GM12878 (cell line): ENCODE measurements around the gene C11orf42. TPM values are rescaled to one million over a fixed set of nuclear protein-coding genes. Genes with fewer than 3 reads are reported as not detected.

Source experiments
- ATAC-seq: fragments of 200-7000 bp; cut with Tn5 transposase; 3 replicates; pipeline ENCODE4 v1.9.1; 2020; ENCODE audit warnings: mild to moderate bottlenecking, moderate library complexity
- BruUV-seq: library from RNA; stranded (reverse); fragments of 400-500 nt; replicated peaks from 2 replicates; lab custom pipeline; 2021; lab: Mats Ljungman, UMichigan
- CTCF ChIA-PET: fragments of 300-600 bp; sonication (Branson Sonifier 250); formaldehyde crosslinking; extraction: SDS; loops from one replicate; lab custom pipeline; 2021; ENCODE audit warnings: inconsistent platforms; lab: Yijun Ruan, JAX
- POLR2A ChIA-PET: fragments of 350-600 bp; formaldehyde crosslinking; extraction: SDS; loops from one replicate; lab custom pipeline; 2021; ENCODE audit warnings: inconsistent platforms; lab: Charles Lee
- RAD21 ChIA-PET: fragments of 300-600 bp; sonication (Branson Sonifier 250); formaldehyde crosslinking; loops from one replicate; lab custom pipeline; 2023; ENCODE audit warnings: antibody characterized with exemption; ENCODE audit not compliant: unreplicated experiment; lab: Charles Lee
- SMC1A ChIA-PET: fragments of 300-600 bp; sonication (Branson Sonifier 250); formaldehyde crosslinking; loops from one replicate; lab custom pipeline; 2023; ENCODE audit not compliant: unreplicated experiment, uncharacterized antibody; lab: Charles Lee
- DNase-seq: peaks from one replicate; pipeline ENCODE4 v3.0.0-alpha.2; 2011; ENCODE audit warnings: low read depth, low spot score
- FAIRE-seq: peaks from 3 replicates; lab custom pipeline; 2011; peaks lifted over from hg19 to GRCh38; lab: Jason Lieb, UNC
- H2AFZ ChIP-seq: 2 replicates; pipeline ENCODE4 v1.6.0; 2011; ENCODE audit warnings: low read depth, low read length, control low read depth; ENCODE audit not compliant: control insufficient read depth
- H3K27ac ChIP-seq: 2 replicates; pipeline ENCODE4 v1.5.1; 2011; ENCODE audit warnings: control low read depth; ENCODE audit not compliant: control insufficient read depth, insufficient read depth
- H3K27me3 ChIP-seq, 2 experiments: replicated peaks in 1 of 2; 2 replicates each; pipeline versions ENCODE4 v1.6.0 to v1.6.1; 2011; ENCODE audit warnings: low read length in 1 of 2; ENCODE audit not compliant: control insufficient read depth in 2 of 2, insufficient read depth in 2 of 2
- H3K36me3 ChIP-seq, 2 experiments: 2 replicates each; pipeline ENCODE4 v1.5.1; 2011; ENCODE audit warnings: low read length in 1 of 2; ENCODE audit not compliant: control insufficient read depth in 2 of 2, insufficient read depth in 2 of 2
- H3K4me1 ChIP-seq: 2 replicates; pipeline ENCODE4 v1.6.1; 2011; ENCODE audit warnings: mild to moderate bottlenecking, low read length, moderate library complexity, mixed read lengths; ENCODE audit not compliant: control insufficient read depth, insufficient read depth
- H3K4me2 ChIP-seq: 2 replicates; pipeline ENCODE4 v1.6.0; 2011; ENCODE audit warnings: control low read depth; ENCODE audit not compliant: control insufficient read depth, insufficient read depth
- H3K4me3 ChIP-seq: fragments of 200-600 bp; sonication (generic); 2 replicates; pipeline ENCODE4 v1.5.1; 2016
- H3K79me2 ChIP-seq: 2 replicates; pipeline ENCODE4 v1.6.0; 2011; ENCODE audit warnings: low read length; ENCODE audit not compliant: control insufficient read depth, insufficient read depth
- H3K9ac ChIP-seq: 2 replicates; pipeline ENCODE4 v1.8.0; 2011; ENCODE audit warnings: low read length, control low read depth, mixed read lengths; ENCODE audit not compliant: control insufficient read depth, insufficient read depth
- H3K9me3 ChIP-seq: replicated peaks from 3 replicates; pipeline ENCODE4 v1.5.1; 2011; ENCODE audit warnings: mild to moderate bottlenecking, low read length; ENCODE audit not compliant: control insufficient read depth, insufficient read depth
- H4K20me1 ChIP-seq: 2 replicates; pipeline ENCODE4 v1.6.0; 2011; ENCODE audit not compliant: control insufficient read depth, insufficient read depth
- CEBPZ ChIP-seq: fragments of 150-350 bp; IDR thresholded peaks from 2 replicates; pipeline ENCODE4 v1.6.1; 2016; ENCODE audit warnings: low read depth, low read length
- DPF2 ChIP-seq: fragments of 450-650 bp; IDR thresholded peaks from 2 replicates; pipeline ENCODE4 v1.6.1; 2017; ENCODE audit warnings: mild to moderate bottlenecking
- MYC ChIP-seq: IDR thresholded peaks from 2 replicates; pipeline ENCODE4 v1.6.1; 2011; ENCODE audit warnings: mild to moderate bottlenecking, low read length, moderate library complexity, inconsistent platforms; ENCODE audit not compliant: insufficient read depth, insufficient replicate concordance, insufficient read length, severe bottlenecking
- PAX8 ChIP-seq: fragments of 450-650 bp; IDR thresholded peaks from 2 replicates; pipeline ENCODE4 v1.6.1; 2017; ENCODE audit warnings: mild to moderate bottlenecking, moderate library complexity
- POLR2AphosphoS2 ChIP-seq: IDR thresholded peaks from 2 replicates; pipeline ENCODE4 v1.6.1; 2011; ENCODE audit warnings: low read depth, mild to moderate bottlenecking, low read length, improper control_type of control experiment, moderate library complexity
- SP1 ChIP-seq: IDR thresholded peaks from one replicate; pipeline ENCODE4 v1.6.1; 2011; ENCODE audit warnings: low read depth, low read length
- STAT1 ChIP-seq: fragments of 450-650 bp; conservative IDR thresholded peaks from 2 replicates; pipeline ENCODE4 v1.6.1; 2014; ENCODE audit warnings: antibody characterized with exemption, mild to moderate bottlenecking
- YBX1 ChIP-seq: fragments of 450-650 bp; IDR thresholded peaks from 2 replicates; pipeline ENCODE4 v1.6.1; 2016; ENCODE audit warnings: antibody characterized with exemption
- ZNF24 ChIP-seq: fragments of 450-650 bp; IDR thresholded peaks from 2 replicates; pipeline ENCODE4 v1.6.1; 2017; ENCODE audit warnings: antibody characterized with exemption, mild to moderate bottlenecking
- ZNF687 ChIP-seq: fragments of 450-650 bp; IDR thresholded peaks from 2 replicates; pipeline ENCODE4 v1.6.1; 2017; ENCODE audit warnings: mild to moderate bottlenecking, moderate library complexity
- WGBS: methylation state at CpG from one replicate; pipeline ENCODE4 v1.1.6; 2016; ENCODE audit warnings: low lambda C conversion rate; ENCODE audit not compliant: insufficient replicate concordance, insufficient coverage; ENCODE audit errors: missing lambda C conversion rate; 5-methylcytosine and 5-hydroxymethylcytosine counted together
- in situ Hi-C: fragments of 300-500 bp; cut with MboI; formaldehyde crosslinking; loops from 9 replicates; pipeline ENCODE4 v1.14.3; 2018; ENCODE audit warnings: mixed read lengths
- intact Hi-C: fragments of 100-400 bp; cut with micrococcal nuclease; formaldehyde crosslinking; loops from one replicate; pipeline ENCODE4 v1.14.2; 2022; ENCODE audit not compliant: unreplicated experiment
- polyA plus RNA-seq, 11 experiments: library from polyadenylated mRNA; depleted of rRNA in 4 of 11; unstranded in 6 of 11; stranded (reverse) in 5 of 11; fragments of >200 nt; fragmentation: Nextera tagmentation in 4 of 11; fragmentation: Illumina TruSeq in 1 of 11; extraction: Ambion mirVana in 4 of 11; extraction: Trizol in 1 of 11; gene quantifications; 1 replicate in 1 of 11; 2 replicates in 10 of 11; pipeline versions ENCODE4 v1.2.1 to v1.2.3, GENCODE V29; 2011 to 2016; ENCODE audit warnings: inconsistent platforms in 2 of 11, missing spikeins in 2 of 11, low read depth in 1 of 11
- total RNA-seq, 4 experiments: library from RNA; depleted of rRNA in 3 of 4; stranded (reverse); fragments of >200 nt in 3 of 4; fragmentation: Illumina TruSeq in 1 of 4; extraction: Trizol in 1 of 4; gene quantifications; 2 replicates each; pipeline versions ENCODE4 v1.2.1 to v1.2.3, GENCODE V29; 2013 to 2021

Gene C11orf42
- total and polyA plus RNA-seq, 10 of the 15 experiments (the other 5 are each of a cell fraction or from before 2014, with no cell fraction given) = 0.19 TPM; not detected in 9

DNA sequence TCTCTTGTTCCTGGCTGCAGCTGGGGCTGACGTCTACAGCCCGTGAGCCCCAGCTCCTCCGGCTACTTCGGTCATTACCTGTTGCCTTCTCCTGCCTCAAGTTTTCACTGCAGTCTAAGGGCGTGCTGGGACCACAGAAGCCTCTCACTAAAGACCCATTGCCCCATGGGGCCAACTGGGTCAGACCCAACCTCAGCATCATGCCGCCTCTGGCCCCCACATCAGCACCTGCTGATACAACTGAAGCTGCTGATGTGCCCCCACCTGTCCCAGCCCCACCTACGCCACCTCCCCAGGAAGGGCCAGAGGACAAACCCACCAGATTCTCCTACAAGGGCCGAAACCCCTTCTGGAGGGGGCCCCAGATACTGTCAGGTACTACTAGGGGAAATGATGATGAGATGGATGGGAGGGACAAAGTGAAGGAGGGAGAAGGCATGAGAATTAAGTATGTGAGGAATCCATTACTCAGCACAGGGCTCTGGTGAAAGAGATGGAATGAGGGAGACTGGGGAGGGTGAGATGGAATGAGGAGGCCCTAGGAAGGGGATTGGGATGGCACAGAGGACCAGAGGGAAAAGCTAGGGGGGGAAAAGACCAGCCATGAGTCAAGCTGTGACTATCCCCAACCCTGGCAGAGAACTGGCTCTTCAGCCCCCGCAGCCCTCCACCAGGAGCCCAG, 5.1 kb downstream of the C11orf42 start:
- no peak overlapping the region for H3K4me3 ChIP-seq
- peaks cover 5 to 8% of the 10 kb centered on the region in 2 experiments for H3K36me3 ChIP-seq
- SMC1A ChIA-PET = no interaction called here
- WGBS = 97% methylated on average over 9 of the region's 9 CpGs
- CTCF ChIA-PET = no interaction called here
- no peak overlapping the region for H3K9ac ChIP-seq
- in situ Hi-C loops = no loop called here
- no peaks in the 10 kb centered on the region for H3K27me3 ChIP-seq
- H3K27ac ChIP-seq = no peak overlapping the region
- no peaks in the 10 kb centered on the region for H3K9me3 ChIP-seq
- H3K4me2 ChIP-seq = no peak overlapping the region
- POLR2A ChIA-PET = no interaction called here
- no peaks in the 10 kb centered on the region for H3K4me1 ChIP-seq
- intact Hi-C loops = no loop called here
- H4K20me1 ChIP-seq = no peaks in the 10 kb centered on the region
- DNase-seq (no peak), ATAC-seq (no peak), FAIRE-seq (no peak)
- no peaks in the 10 kb centered on the region for H3K79me2 ChIP-seq
- TF ChIP-seq PAX8 (no peak), MYC (no peak), CEBPZ (no peak), DPF2 (no peak), SP1 (no peak), STAT1 (no peak), ZNF24 (no peak), YBX1 (no peak), ZNF687 (no peak), POLR2AphosphoS2 (no peak)
- BruUV-seq = no TSS peak
- RAD21 ChIA-PET = no interaction called here
- no peak overlapping the region for H2AFZ ChIP-seq
